Psoas muscle (tissue), 8 donors: Measurements from ENCODE around the gene SRRM4. TPM values are rescaled to one million over a fixed set of nuclear protein-coding genes. Genes with fewer than 3 reads are reported as not detected.

Experiments
- ATAC-seq, 4 donors: fragments of 200-7000 bp; cut with Tn5 transposase; one replicate each; pipeline ENCODE4 v1.9.1; 2020; ENCODE audit warnings: moderate library complexity in 3 of 4, mild to moderate bottlenecking in 2 of 4
- DNase-seq, 2 donors: peaks; one replicate each; pipeline ENCODE4 v3.0.0-alpha.2; 2020
- H3K27ac ChIP-seq: fragments of 200-600 bp; one replicate; pipeline ENCODE4 v1.8.0; 2022
- H3K27me3 ChIP-seq, 3 donors: fragments of 200-600 bp in 1 of 3; one replicate each; pipeline versions ENCODE4 v1.6.1 to v1.8.0; 2013 to 2022; ENCODE audit warnings: low read length in 2 of 3, mild to moderate bottlenecking in 2 of 3, moderate library complexity in 1 of 3; ENCODE audit not compliant: insufficient read depth in 3 of 3
- H3K36me3 ChIP-seq, 2 donors: fragments of 200-600 bp in 1 of 2; one replicate each; pipeline versions ENCODE4 v1.6.1 to v1.8.0; 2013 to 2022; ENCODE audit warnings: low read depth in 1 of 2, mild to moderate bottlenecking in 1 of 2, moderate library complexity in 1 of 2; ENCODE audit not compliant: insufficient read depth in 1 of 2
- H3K4me1 ChIP-seq: fragments of 200-600 bp; one replicate; pipeline ENCODE4 v1.8.0; 2022
- H3K4me3 ChIP-seq: fragments of 200-600 bp; one replicate; pipeline ENCODE4 v1.8.0; 2022; ENCODE audit warnings: mild to moderate bottlenecking
- H3K9me3 ChIP-seq: fragments of 200-600 bp; one replicate; pipeline ENCODE4 v1.8.0; 2022
- CTCF ChIP-seq: fragments of 200-600 bp; IDR thresholded peaks from one replicate; pipeline ENCODE4 v1.8.0; 2022; ENCODE audit warnings: antibody characterized with exemption
- WGBS, 3 donors: extraction: QIAGEN DNeasy Blood & Tissue Kit; methylation state at CpG; one replicate each; pipeline versions ENCODE4 v1.1.6 to v1.1.7; 2013; 5-methylcytosine and 5-hydroxymethylcytosine counted together
- intact Hi-C, 2 donors: fragments of 100-400 bp; cut with DNase I; formaldehyde crosslinking; loops; one replicate each; pipeline versions ENCODE4 v1.11.0 to v1.14.2; 2022
- polyA plus RNA-seq, 3 donors: library from polyadenylated mRNA; stranded (reverse); fragments of 200-250 nt; gene quantifications; one replicate each; pipeline ENCODE4 v1.2.3, GENCODE V29; 2013
- total RNA-seq, 4 donors: library from RNA; stranded (reverse); fragmentation: NEBNext Ultra II Directional in 2 of 4; extraction: Animal tissue kit (Norgen Biotek cat#: 25700) in 2 of 4; gene quantifications; one replicate each; pipeline versions ENCODE4 v1.2.1 to v1.2.4, GENCODE V29; 2021 to 2023
- donor health status: healthy with polysubstance abuse.
- donor health status: DM: no; HTN: no; CAD: no; lungs with moderate emphysema.
- donor health status: Bipolar disorder and iron deficiency.
- donor health status: healthy.
- donor health status: DM: yes; HTN: yes; CAD: no.
- donor health status: DM: no; HTN: no; CAD: no.
- donor health status: DM: no; HTN: no; CAD: no.
- donor health status: DM: yes; HTN: yes; CAD: no.

Gene SRRM4
- total and polyA plus RNA-seq, 7 donors, result 0.01 to 0.19 (median 0.09) TPM

DNA sequence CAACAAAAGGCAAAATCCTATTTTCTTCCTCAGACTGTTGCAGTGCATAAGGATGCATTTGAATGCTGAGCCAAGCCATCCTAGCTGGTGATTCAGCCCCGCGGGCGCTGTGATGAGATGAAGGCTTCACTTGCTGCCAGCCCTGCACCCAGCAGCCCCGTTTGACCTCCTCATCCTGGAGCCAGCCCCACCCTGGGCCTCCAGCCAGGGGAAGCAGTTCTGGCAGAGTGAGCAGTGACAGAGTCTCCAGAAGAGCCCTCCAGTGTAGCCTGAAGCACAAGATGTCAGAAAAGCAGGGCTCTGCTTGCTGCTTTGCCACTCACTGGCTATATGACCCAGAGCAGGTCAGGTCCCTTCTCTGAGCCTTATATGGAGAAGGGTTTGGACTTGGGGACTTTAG lies 101.2 kb downstream of the SRRM4 start:
- DNase-seq, result peak in 1 of 2 donors; percentile 14
- Histone ChIP-seq H3K4me1 (no peaks in the 10 kb centered on the region), H3K9me3 (no peaks in the 10 kb centered on the region), H3K27ac (no peak overlapping the region), H3K36me3 (no peaks in the 10 kb centered on the region), H3K27me3 (peaks cover 0 to 30% (median 1%) of the 10 kb centered on the region in 3 donors), H3K4me3 (no peak overlapping the region)
- intact Hi-C loops, result no loop called here
- no peak for TF ChIP-seq CTCF
- 12 to 25% (median 17%) methylated on average over 4 of the region's 4 CpGs for WGBS, 3 donors
- ATAC-seq, result no peak

DNA sequence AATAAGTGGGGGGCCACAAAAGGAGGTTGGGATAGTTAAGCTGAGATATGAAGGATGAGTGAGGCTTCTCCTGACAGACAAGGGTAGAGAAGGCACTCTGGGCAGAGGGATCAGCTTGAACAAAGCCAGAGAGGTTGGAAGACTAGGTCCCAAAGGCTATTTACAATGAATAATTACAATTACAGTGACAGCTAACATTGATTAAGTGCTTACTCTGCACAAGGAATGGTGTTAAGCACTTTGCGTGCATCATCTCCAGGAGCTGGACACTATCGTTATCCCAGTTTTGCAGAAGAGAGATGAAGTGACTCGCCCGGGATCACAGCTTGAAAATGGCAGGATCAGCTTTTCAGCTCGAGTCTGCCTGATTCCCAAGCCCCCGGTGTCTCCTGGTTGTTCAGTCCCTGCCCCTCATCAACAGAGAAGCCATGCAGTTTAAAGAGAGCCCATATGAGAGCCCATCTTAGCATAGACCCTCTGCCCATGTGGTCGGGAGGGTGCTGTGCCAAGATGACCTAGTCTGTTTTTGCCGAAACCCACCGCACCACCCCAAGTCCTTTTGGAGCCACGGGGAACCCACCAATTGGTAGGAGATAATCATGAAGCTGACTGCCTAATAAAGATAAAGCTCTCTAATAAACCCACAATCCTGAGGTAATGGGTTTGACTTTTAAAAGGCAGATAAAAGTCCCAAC lies 107.5 kb downstream of the SRRM4 start:
- H3K4me3 ChIP-seq, result no peak overlapping the region
- ATAC-seq (no peak), DNase-seq (no peak)
- no peaks in the 10 kb centered on the region for H3K4me1 ChIP-seq
- intact Hi-C loops, result no loop called here
- TF ChIP-seq CTCF, result no peak
- H3K27ac ChIP-seq, result no peak overlapping the region
- WGBS, 3 donors, result 67 to 78% (median 76%) methylated on average over 10 of the region's 10 CpGs
- peaks cover 0 to 62% (median 3%) of the 10 kb centered on the region in 3 donors for H3K27me3 ChIP-seq
- no peaks in the 10 kb centered on the region for H3K36me3 ChIP-seq
- no peaks in the 10 kb centered on the region for H3K9me3 ChIP-seq

- 30 to 41% (median 32%) methylated on average over 1 of the region's 1 CpG for WGBS, 3 donors
- no peaks in the 10 kb centered on the region for H3K9me3 ChIP-seq
- peaks cover 2 to 65% (median 3%) of the 10 kb centered on the region in 3 donors for H3K27me3 ChIP-seq
- H3K4me3 ChIP-seq, result no peak overlapping the region
- no peaks in the 10 kb centered on the region for H3K4me1 ChIP-seq
- no peak for ATAC-seq
- intact Hi-C loops, result no loop called here
- no peaks in the 10 kb centered on the region for H3K36me3 ChIP-seq
- no peak for DNase-seq
- no peak for TF ChIP-seq CTCF
- no peak overlapping the region for H3K27ac ChIP-seq
Measured at GRCh38 chr12:119089380-119090013, 108.2 kb downstream of the SRRM4 start.

GRCh38 chr12:119090276-119090675 lies 108.9 kb downstream of the SRRM4 start:
- Histone ChIP-seq H3K4me1 (no peaks in the 10 kb centered on the region), H3K36me3 (no peaks in the 10 kb centered on the region), H3K4me3 (no peak overlapping the region), H3K9me3 (no peaks in the 10 kb centered on the region), H3K27ac (no peak overlapping the region), H3K27me3 (peaks cover 2 to 63% (median 3%) of the 10 kb centered on the region in 3 donors)
- TF ChIP-seq CTCF, result no peak
- DNase-seq, result no peak
- 0 to 81% (median 78%) methylated on average over 1 of the region's 1 CpG for WGBS, 3 donors
- intact Hi-C loops, result no loop called here
- no peak for ATAC-seq
